Activated T-cell treated with anti-CD3 and anti-CD28 coated beads, Interleukin-2, amount 50 U/mL, for 4 hours (primary cell): ENCODE data around the gene GSX1. TPM values are rescaled to one million over a fixed set of nuclear protein-coding genes. Genes with fewer than 3 reads are reported as not detected.
"Not testable (repeated sequence)": the region's sequence is repeated elsewhere in the genome, so short reads cannot be mapped to it uniquely, and the experiment has no call there.

Source experiments
- ATAC-seq, 2 donors: fragments of 200-7000 bp; cut with Tn5 transposase; one replicate each; pipeline ENCODE4 v1.10.0; 2021
- DNase-seq: peaks from one replicate; pipeline ENCODE4 v3.0.0-alpha.2; 2020
- H3K27me3 Mint-ChIP-seq: one replicate; pipeline ENCODE4 v1.8.0; 2021; ENCODE audit warnings: low read depth, mixed read lengths
- H3K36me3 Mint-ChIP-seq: one replicate; pipeline ENCODE4 v1.8.0; 2022; ENCODE audit warnings: mixed read lengths; ENCODE audit not compliant: insufficient read depth
- H3K4me1 Mint-ChIP-seq: one replicate; pipeline ENCODE4 v1.8.0; 2021; ENCODE audit warnings: low read depth, mixed read lengths
- H3K4me3 Mint-ChIP-seq: one replicate; pipeline ENCODE4 v1.8.0; 2021; ENCODE audit warnings: mild to moderate bottlenecking, moderate library complexity, mixed read lengths
- H3K9me3 Mint-ChIP-seq: one replicate; pipeline ENCODE4 v1.8.0; 2021; ENCODE audit warnings: mixed read lengths
- total RNA-seq, 3 donors: library from RNA; stranded (reverse); gene quantifications; one replicate each; pipeline ENCODE4 v1.2.1, GENCODE V29; 2021

Gene GSX1
- total RNA-seq, 3 donors from 2014 or later, result not detected

DNA sequence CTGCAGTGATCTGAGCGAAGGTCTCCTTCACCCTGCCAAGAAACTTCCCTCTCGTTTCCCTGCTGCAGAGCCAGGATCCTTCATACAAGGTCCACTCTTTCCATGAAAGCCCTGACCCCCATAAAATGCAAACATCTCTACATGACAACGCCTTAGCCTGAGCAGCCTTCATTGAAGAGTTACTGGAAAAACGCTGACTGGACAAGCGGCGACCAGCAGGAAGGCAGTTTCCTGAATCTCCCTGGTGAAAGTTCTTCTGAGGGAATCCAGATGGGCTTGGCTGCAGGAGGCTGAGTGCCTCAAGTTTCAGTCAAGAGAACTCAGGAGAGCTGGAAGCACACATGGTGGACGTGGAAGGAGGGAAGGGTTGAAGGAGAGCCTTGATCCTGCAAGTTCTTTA lies 17.7 kb downstream of the GSX1 start:
- Mint-ChIP-seq H3K9me3 (no peaks in the 10 kb centered on the region), H3K4me3 (no peak overlapping the region), H3K27me3 (peaks cover 51% of the 10 kb centered on the region), H3K4me1 (no peaks in the 10 kb centered on the region), H3K36me3 (no peaks in the 10 kb centered on the region)
- no peak for ATAC-seq
- DNase-seq, result no peak

DNA sequence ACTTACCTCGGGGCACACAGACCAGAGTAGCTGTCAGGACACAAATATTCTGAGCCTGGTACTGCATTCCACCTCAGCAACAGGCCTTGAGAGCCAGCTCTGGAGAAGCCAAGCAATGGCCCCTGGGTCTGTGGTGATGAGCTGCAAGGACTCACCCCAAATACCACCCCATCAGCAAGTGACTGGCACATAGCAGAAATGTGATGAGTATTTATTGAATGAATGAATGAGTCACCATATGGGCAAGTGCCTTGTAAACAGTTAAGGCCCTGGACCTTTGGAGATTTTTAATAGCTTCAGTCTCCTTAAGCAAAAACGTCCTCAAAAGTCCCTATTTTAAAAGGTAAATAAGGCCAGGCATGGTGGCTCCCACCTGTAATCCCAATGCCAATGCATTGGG lies 18.2 kb downstream of the GSX1 start:
- no peak overlapping the region for H3K4me3 Mint-ChIP-seq
- ATAC-seq (no peak), DNase-seq (no peak)
- no peaks in the 10 kb centered on the region for H3K9me3 Mint-ChIP-seq
- H3K4me1 Mint-ChIP-seq, result no peaks in the 10 kb centered on the region
- no peaks in the 10 kb centered on the region for H3K36me3 Mint-ChIP-seq
- peaks cover 53% of the 10 kb centered on the region for H3K27me3 Mint-ChIP-seq

DNA sequence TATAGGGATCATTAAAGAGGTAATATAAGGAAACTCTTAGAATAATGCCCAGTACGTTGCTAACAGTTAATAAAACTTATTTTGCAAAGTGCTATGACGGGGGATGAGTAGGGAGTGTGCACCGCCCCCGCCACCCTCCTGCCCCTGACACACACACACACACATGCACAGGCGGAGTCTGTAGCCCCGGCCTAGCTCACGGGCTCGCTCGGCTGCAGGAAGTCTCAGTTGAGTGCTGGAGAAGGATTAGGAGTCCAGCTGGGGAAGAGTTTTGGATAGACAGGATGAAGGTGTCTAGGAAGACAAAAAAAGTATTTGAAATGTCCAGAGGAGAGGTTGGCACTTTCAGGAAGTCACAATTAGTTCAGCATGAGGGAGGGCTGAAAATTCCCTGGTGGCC lies 21.5 kb downstream of the GSX1 start:
- H3K9me3 Mint-ChIP-seq, result no peaks in the 10 kb centered on the region
- H3K4me1 Mint-ChIP-seq, result no peaks in the 10 kb centered on the region
- ATAC-seq (no peak), DNase-seq (no peak)
- H3K4me3 Mint-ChIP-seq, result no peak overlapping the region
- no peaks in the 10 kb centered on the region for H3K36me3 Mint-ChIP-seq
- H3K27me3 Mint-ChIP-seq, result peaks cover 45% of the 10 kb centered on the region

DNA sequence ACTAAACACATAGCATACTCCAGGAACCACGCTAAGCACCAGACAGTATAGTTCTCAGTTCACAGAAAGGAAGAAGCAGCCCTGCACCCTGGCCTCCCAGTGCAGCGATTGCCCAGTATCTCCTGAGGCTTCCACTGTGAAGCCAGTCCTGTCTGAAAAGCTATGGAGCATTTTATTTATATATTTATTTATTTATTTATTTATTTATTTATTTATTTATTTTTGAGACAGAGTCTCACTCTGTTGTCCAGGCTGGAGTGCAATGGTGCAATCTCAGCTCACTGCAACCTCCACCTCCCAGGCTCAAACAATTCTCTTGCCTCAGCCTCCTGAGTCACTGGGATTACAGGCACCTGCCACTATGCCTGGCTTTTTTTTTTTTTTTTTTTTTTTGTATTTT lies 25.5 kb downstream of the GSX1 start:
- H3K27me3 Mint-ChIP-seq, result peaks cover 65% of the 10 kb centered on the region
- not testable (repeated sequence) for H3K4me1 Mint-ChIP-seq, DNase-seq, H3K9me3 Mint-ChIP-seq, H3K36me3 Mint-ChIP-seq, H3K4me3 Mint-ChIP-seq, ATAC-seq

DNA sequence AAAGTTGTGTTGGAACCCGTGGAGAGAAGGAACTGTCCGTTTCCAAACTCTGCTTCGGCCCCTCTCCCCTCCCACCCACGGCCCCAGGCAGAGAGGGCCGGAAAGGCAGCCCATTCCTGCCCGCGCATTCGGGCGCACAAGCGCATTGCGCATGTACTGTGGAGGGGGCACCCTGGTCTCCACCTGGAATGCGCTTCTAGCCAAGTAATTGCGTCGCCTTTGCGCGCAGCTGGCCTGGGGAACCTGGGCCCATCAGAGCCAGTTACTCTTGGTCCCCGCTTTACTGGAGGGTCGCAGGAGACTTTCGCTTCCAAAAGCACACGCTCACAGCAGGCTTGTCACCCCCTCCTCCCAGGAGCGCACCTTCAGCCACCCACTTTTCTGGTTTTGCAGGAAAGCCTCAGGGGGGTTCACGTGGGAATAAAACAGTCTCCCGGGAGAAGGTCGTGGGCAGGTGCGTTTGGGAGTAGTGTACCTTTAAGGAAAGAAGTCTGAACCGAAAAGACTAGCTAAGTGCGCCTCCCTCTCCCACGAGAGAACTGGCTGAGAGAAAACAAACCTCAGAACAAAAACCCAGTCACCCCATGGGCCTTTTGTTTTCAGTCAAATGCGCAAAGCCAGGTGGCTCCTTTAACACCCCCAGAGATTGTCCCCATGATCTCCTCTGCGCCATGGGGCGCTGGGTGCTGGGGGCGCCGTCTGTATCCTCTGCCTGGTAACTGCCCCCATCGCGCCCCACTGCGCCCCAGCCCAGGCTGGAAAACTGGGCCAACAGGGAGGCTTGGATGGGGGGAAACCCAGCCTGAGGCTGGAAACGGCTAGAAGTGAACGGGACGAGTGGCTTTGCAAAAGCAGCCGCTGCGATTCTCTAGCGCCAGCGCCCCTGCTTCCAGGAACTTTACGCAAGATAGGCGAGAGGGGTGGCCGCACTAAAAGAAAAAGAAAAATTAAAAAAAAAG lies 28.5 kb downstream of the GSX1 start:
- Mint-ChIP-seq H3K36me3 (no peaks in the 10 kb centered on the region), H3K4me1 (no peaks in the 10 kb centered on the region), H3K27me3 (peaks cover 82% of the 10 kb centered on the region), H3K4me3 (no peak overlapping the region), H3K9me3 (no peaks in the 10 kb centered on the region)
- ATAC-seq (no peak), DNase-seq (no peak)

DNA sequence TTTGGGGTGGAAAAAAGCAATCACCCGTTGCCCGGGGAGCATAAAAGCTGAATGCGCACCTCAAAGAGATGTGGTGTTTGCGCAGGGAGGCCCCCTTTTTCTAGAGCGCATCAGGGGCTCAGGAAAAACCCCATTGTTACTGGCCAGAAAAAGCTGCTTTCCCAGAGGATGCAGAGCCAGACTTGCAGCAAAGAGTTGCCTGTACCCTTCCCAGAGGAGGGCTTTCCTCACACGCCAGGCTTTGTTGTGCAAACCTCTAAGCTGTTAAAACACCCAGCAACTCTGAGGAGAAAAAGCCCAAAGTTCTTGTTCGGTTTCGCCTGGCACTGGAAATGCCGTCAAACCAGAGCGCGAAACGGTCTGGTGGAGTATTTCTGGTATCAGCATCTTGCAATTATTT lies 29.3 kb downstream of the GSX1 start:
- H3K27me3 Mint-ChIP-seq, result peaks cover 86% of the 10 kb centered on the region
- no peaks in the 10 kb centered on the region for H3K36me3 Mint-ChIP-seq
- ATAC-seq (no peak), DNase-seq (no peak)
- peaks cover 3% of the 10 kb centered on the region for H3K4me1 Mint-ChIP-seq
- H3K9me3 Mint-ChIP-seq, result no peaks in the 10 kb centered on the region
- no peak overlapping the region for H3K4me3 Mint-ChIP-seq

DNA sequence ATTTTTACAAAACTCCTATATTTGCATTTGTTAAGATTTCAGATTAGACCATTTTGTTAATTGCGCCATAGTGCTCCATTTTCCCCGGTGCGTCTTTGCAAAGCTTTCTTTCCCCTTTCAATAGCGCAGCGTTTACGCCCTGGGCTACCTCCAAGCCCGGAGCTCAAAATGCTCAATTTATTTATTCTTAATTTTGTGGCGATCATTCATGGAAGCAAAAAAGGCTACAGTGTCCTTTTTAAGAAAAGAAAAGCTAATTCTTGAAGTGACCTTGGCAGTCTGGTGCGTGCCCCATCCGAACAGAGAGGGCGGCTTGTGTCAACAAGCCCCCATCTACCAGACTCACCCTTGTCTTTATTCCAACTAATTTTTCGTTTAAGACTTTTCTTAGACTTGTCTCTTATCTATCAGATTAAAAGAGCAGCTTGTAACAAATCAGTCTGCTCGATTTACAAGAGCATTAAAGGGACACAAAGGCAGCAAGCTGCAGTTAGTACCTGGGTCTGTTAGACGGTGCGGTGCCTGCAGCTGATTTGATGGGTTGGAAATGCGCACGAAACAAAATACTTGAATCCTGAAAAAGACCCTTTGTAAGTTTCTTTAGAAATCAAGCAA lies 30.1 kb downstream of the GSX1 start:
- peaks cover 3% of the 10 kb centered on the region for H3K4me1 Mint-ChIP-seq
- no peak for DNase-seq
- no peak for ATAC-seq
- no peaks in the 10 kb centered on the region for H3K9me3 Mint-ChIP-seq
- H3K36me3 Mint-ChIP-seq, result no peaks in the 10 kb centered on the region
- no peak overlapping the region for H3K4me3 Mint-ChIP-seq
- H3K27me3 Mint-ChIP-seq, result peaks cover 88% of the 10 kb centered on the region

DNA sequence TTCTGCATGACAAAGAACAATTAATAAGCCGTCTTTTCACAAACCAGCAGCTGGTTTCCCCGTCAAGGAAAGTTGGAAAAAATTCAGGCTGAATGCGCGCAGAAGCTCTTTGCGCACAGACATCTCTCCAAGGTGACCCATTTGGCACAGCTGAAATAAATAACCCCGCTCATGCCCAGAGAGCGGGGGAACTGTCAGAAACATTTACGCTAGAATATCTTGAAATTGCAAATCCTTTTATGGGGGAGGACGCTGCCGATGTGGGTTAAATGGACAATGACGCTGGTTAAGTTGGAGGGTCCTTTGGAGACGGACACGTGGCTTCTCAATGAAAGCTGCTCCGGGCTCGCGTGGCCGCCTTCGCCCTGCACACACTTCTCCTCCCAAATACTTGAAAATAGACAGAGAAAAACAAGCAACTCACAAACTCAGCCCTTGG lies 30.6 kb downstream of the GSX1 start:
- H3K4me1 Mint-ChIP-seq, result peaks cover 3% of the 10 kb centered on the region
- no peaks in the 10 kb centered on the region for H3K36me3 Mint-ChIP-seq
- no peaks in the 10 kb centered on the region for H3K9me3 Mint-ChIP-seq
- no peak overlapping the region for H3K4me3 Mint-ChIP-seq
- DNase-seq, result no peak
- ATAC-seq, result no peak
- peaks cover 90% of the 10 kb centered on the region for H3K27me3 Mint-ChIP-seq

DNA sequence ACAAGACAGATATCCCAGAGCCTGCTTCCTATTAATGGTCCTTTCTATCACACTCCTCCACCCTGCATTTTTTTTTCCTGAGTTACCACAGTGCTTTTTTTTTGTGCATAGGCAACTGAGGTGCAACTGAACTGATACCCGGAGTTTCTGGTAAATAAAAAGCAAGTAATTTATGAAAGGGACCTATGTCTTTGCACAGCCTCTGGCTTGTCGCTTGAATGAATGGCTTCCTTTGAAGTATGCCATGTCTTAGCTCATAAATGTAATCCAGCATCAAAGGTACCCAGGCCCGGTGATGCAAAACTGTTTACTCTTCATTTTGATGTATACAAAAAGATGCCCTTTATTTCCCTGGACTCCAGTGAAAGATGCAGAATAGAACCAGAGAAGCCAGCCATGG lies 31.8 kb downstream of the GSX1 start:
- H3K4me3 Mint-ChIP-seq, result no peak overlapping the region
- H3K4me1 Mint-ChIP-seq, result peaks cover 3% of the 10 kb centered on the region
- H3K36me3 Mint-ChIP-seq, result no peaks in the 10 kb centered on the region
- no peak for ATAC-seq
- DNase-seq, result no peak
- H3K9me3 Mint-ChIP-seq, result no peaks in the 10 kb centered on the region
- peaks cover 95% of the 10 kb centered on the region for H3K27me3 Mint-ChIP-seq

DNA sequence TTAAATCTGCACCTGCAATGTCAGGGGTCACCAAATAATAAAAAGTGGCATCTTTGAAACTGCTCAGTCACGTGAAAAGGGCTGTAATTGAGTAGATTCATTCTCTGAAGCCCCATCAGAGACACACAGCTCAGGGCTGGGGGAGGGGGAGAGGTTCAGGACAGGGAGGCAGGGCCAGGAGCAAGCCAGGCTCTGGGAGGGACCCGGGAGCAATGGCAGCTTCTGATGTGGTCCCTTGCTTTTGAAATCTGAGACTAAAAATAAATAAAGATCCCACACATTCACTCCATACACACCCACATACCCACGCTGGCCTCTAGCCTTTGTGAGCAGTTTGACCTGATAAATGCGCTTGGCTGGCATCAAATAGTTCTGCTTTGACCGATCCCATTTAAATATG lies 32.8 kb downstream of the GSX1 start:
- DNase-seq (no peak), ATAC-seq (no peak)
- H3K4me1 Mint-ChIP-seq, result peaks cover 3% of the 10 kb centered on the region
- peaks cover 86% of the 10 kb centered on the region for H3K27me3 Mint-ChIP-seq
- no peaks in the 10 kb centered on the region for H3K36me3 Mint-ChIP-seq
- H3K9me3 Mint-ChIP-seq, result no peaks in the 10 kb centered on the region
- no peak overlapping the region for H3K4me3 Mint-ChIP-seq

DNA sequence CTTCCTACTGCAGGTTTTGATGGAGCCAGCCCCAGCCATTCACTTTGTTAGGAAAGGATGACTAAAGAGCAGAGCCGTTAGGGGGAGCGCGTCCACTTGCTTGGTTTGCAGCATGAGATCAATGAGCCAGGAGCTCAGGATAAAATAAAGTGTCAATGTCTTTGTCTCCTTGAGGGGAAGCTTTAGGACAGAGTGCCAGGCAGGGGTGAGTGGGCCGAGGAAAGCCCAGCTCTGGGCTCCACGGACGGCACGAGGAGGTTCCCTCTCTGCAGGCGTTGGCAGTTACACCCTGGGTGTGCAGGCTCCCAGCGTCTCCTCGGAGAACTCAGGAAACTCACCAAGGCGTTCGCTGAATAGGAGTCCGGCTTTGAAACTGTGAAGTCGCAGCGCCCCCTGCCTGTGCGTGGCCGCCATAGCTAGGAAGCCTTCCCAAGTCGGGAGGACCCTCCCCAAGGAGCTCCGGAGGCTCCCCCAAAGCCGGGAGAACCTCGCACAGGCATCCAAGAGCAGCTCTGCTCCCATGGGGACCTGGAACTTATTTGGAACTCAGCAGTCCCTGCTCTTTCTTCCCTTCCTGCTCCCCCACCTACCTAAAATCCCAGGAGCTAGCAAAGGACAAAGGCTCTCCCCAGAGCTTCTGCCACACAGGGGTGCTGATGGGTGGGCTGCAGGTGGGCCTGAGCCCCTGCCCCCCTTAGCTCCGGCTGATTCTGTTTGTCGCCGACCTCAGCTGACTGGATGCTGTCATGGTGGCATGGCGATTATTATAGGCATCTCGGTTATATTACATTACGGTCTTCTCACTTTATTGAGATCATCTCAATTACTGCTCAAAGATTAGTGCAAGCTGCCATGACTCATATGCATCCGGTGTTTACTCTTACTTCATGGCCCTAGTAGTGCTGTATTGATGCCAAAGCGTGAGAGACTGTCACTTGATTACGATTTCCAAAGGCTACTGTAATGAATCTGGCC lies 34.4 kb downstream of the GSX1 start:
- DNase-seq, result peak; percentile 63
- peaks cover 81% of the 10 kb centered on the region for H3K27me3 Mint-ChIP-seq
- H3K4me3 Mint-ChIP-seq, result no peak overlapping the region
- peak; percentile 52 to 72 for ATAC-seq
- peaks cover 3% of the 10 kb centered on the region for H3K4me1 Mint-ChIP-seq
- no peaks in the 10 kb centered on the region for H3K9me3 Mint-ChIP-seq
- no peaks in the 10 kb centered on the region for H3K36me3 Mint-ChIP-seq

DNA sequence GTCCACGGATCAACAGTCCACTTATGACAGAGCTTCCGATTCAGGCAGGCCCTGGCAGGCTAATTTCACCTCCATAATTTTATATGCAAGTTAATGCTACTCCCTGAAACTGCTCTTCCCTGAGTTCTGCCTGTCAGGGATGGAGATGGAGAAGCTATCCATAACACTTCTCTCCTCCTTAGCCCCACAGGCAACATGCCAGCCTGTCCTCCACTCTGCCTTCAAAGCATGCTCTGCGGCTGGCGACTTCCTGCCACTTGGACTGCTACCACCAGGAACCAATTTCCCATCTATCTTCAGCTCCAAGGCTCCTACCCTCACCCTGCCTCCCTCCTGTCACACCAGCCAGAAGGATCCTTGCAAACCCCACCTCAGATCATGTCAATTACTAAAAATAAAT lies 35.4 kb downstream of the GSX1 start:
- no peak for DNase-seq
- H3K4me3 Mint-ChIP-seq, result no peak overlapping the region
- H3K9me3 Mint-ChIP-seq, result no peaks in the 10 kb centered on the region
- no peaks in the 10 kb centered on the region for H3K36me3 Mint-ChIP-seq
- no peak for ATAC-seq
- peaks cover 3% of the 10 kb centered on the region for H3K4me1 Mint-ChIP-seq
- H3K27me3 Mint-ChIP-seq, result peaks cover 76% of the 10 kb centered on the region

DNA sequence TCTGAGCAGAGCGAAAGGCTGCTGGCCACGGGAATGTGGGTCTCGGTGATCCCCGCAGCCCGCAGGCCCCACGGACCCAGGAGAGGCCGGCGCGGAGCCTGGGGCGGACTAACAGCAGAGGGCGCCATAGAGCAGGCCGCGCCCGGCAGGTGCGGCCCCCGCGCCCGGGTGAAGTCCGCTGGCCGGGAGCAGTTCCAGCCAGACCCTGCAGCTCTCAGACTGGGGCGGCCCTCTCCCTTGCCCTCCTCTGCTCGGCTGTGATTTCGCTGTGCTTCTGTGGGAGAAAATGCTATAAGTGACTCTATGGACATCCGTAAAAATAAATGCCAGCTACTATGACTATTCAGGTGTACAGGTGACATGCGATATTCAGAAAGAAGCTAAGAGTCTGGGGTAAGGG lies 37.7 kb downstream of the GSX1 start:
- Mint-ChIP-seq H3K36me3 (no peaks in the 10 kb centered on the region), H3K9me3 (no peaks in the 10 kb centered on the region), H3K4me1 (peaks cover 3% of the 10 kb centered on the region), H3K27me3 (peaks cover 58% of the 10 kb centered on the region), H3K4me3 (peak overlapping the region; percentile 32)
- peak; percentile 55 for DNase-seq
- ATAC-seq, result peak; percentile 86 to 87

DNA sequence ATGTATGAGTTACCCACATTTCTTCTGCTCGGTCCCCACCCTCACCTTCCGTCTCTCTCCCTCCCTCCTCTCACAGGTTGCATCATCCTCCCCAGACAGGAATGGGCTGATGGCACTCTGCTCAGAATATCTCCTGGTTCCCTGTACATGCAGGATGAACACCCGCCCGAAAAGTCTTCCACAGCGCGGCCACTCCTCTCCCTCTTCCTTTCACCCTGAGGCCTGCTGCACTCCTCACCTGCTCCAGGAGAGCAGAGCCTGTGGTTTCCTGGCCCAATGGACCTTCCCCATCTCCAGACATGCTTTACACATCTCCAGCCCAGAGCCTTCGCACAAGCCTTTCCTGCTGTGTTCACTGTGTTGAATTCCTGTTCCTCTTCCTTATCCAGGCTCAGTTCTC lies 40.9 kb downstream of the GSX1 start:
- H3K27me3 Mint-ChIP-seq, result peaks cover 36% of the 10 kb centered on the region
- no peaks in the 10 kb centered on the region for H3K9me3 Mint-ChIP-seq
- no peaks in the 10 kb centered on the region for H3K4me1 Mint-ChIP-seq
- ATAC-seq (no peak), DNase-seq (no peak)
- H3K4me3 Mint-ChIP-seq, result no peak overlapping the region
- no peaks in the 10 kb centered on the region for H3K36me3 Mint-ChIP-seq
